ENCODE data around the gene INTS11.

- no peak for TF ChIP-seq SRF (IDR thresholded peaks at IDR 0.05; ENCODE audit: low read depth)
- no peak for TF ChIP-seq CTCF (IDR thresholded peaks at IDR 0.05 in 2 of 3, conservative IDR thresholded peaks at IDR 0.05 in 1 of 3; ENCODE audit: borderline replicate concordance in 1 of 3, insufficient read depth in 1 of 3, low read depth in 2 of 3, low read length in 2 of 3)
- TF ChIP-seq MAX (IDR thresholded peaks at IDR 0.05) = no peak
- TF ChIP-seq ZFX (IDR thresholded peaks at IDR 0.05) = no peak
These were observed 27.3 kb upstream of the INTS11 start for GRCh38 chr1:1351511-1352427.

All from HCT116 (cell line).